K562 (cell line): ENCODE results near the gene TDG. TPM values are rescaled to one million over a fixed set of nuclear protein-coding genes. Genes with fewer than 3 reads are reported as not detected.

Experiments used
- ARNT ChIP-seq, 2 experiments: fragments of 450-650 bp; IDR thresholded peaks; 2 replicates each; pipeline ENCODE4 v1.6.1; 2016; ENCODE audit warnings: mild to moderate bottlenecking in 1 of 2
- DNMT1 ChIP-seq: fragments of 450-650 bp; IDR thresholded peaks from 2 replicates; pipeline ENCODE4 v1.6.1; 2016; ENCODE audit warnings: antibody characterized with exemption, mild to moderate bottlenecking
- DPF2 ChIP-seq: fragments of 450-650 bp; IDR thresholded peaks from 2 replicates; pipeline ENCODE4 v1.6.1; 2016
- FOXP1 ChIP-seq: sonication (generic); formaldehyde crosslinking; IDR thresholded peaks from 2 replicates; pipeline ENCODE4 v1.8.0; 2022; ENCODE audit warnings: mild to moderate bottlenecking, missing genetic modification reagents
- RBBP5 ChIP-seq: fragments of 200-600 bp; sonication (generic); IDR thresholded peaks from 2 replicates; pipeline ENCODE4 v1.6.1; 2012; ENCODE audit warnings: borderline replicate concordance, mild to moderate bottlenecking, low read length, control low read depth, inconsistent platforms; ENCODE audit not compliant: insufficient read depth, poor library complexity, severe bottlenecking
- ZSCAN29 ChIP-seq: fragments of 450-650 bp; IDR thresholded peaks from 2 replicates; pipeline ENCODE4 v1.6.1; 2017
- polyA plus RNA-seq, 8 experiments: library from polyadenylated mRNA; depleted of rRNA in 4 of 8; stranded (reverse) in 5 of 8; unstranded in 3 of 8; fragments of >200 nt; fragmentation: Nextera tagmentation in 2 of 8; fragmentation: Illumina TruSeq in 1 of 8; extraction: Ambion mirVana in 2 of 8; extraction: Trizol in 1 of 8; gene quantifications; 2 replicates each; pipeline versions ENCODE4 v1.2.1 to v1.2.3, GENCODE V29; 2011 to 2014; ENCODE audit warnings: inconsistent platforms in 1 of 8, missing spikeins in 1 of 8
- total RNA-seq, 7 experiments: library from RNA; depleted of rRNA in 6 of 7; stranded (reverse); fragments of >200 nt in 6 of 7; fragmentation: Illumina TruSeq in 2 of 7; extraction: Trizol in 2 of 7; gene quantifications; 2 replicates each; pipeline versions ENCODE4 v1.2.1 to v1.2.3, GENCODE V29; 2011 to 2021; ENCODE audit warnings: low replicate concordance in 1 of 7
- TF ChIP-seq, protein P1 (sequence below): fragments of 450-650 bp; IDR thresholded peaks from 2 replicates; pipeline ENCODE4 v1.6.1; 2016; ENCODE audit warnings: mild to moderate bottlenecking, moderate library complexity
- TF ChIP-seq, protein P2 (sequence below), 2 experiments: fragments of 450-650 bp in 1 of 2; sonication (generic) in 1 of 2; formaldehyde crosslinking; conservative IDR thresholded peaks; 2 replicates each; pipeline versions ENCODE4 v1.4.0 to v1.8.1; 2020 to 2022; ENCODE audit warnings: mild to moderate bottlenecking in 1 of 2, missing genetic modification reagents in 1 of 2
- TF ChIP-seq, protein P3 (sequence below): fragments of 250-450 bp; sonication (Bioruptor Pico); IDR thresholded peaks from 2 replicates; pipeline ENCODE4 v1.4.0; 2020; ENCODE audit warnings: mild to moderate bottlenecking, moderate library complexity, borderline replicate concordance

Gene TDG
- total and polyA plus RNA-seq, 9 of the 15 experiments (the other 6 are each of a cell fraction or from before 2014, with no cell fraction given): 37.6 to 77.2 (median 64.0) TPM

DNA sequence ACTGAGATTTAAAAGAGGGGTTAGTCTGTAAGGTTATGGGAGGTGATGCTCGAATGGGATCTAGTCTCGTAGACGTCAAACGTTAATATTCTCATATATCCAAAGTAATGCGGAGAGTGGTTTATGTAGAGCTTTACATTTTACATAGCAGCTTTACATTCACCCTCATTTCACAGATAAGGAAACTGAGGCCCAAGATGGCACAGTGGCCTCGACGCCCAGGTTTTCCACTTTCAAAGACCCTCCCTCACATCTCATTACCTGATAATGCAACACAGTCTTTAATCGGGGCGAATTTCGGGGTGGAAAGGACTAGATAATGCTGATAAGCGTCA, 450 bp upstream of the TDG start (continued):
- TF ChIP-seq, protein P1, sequence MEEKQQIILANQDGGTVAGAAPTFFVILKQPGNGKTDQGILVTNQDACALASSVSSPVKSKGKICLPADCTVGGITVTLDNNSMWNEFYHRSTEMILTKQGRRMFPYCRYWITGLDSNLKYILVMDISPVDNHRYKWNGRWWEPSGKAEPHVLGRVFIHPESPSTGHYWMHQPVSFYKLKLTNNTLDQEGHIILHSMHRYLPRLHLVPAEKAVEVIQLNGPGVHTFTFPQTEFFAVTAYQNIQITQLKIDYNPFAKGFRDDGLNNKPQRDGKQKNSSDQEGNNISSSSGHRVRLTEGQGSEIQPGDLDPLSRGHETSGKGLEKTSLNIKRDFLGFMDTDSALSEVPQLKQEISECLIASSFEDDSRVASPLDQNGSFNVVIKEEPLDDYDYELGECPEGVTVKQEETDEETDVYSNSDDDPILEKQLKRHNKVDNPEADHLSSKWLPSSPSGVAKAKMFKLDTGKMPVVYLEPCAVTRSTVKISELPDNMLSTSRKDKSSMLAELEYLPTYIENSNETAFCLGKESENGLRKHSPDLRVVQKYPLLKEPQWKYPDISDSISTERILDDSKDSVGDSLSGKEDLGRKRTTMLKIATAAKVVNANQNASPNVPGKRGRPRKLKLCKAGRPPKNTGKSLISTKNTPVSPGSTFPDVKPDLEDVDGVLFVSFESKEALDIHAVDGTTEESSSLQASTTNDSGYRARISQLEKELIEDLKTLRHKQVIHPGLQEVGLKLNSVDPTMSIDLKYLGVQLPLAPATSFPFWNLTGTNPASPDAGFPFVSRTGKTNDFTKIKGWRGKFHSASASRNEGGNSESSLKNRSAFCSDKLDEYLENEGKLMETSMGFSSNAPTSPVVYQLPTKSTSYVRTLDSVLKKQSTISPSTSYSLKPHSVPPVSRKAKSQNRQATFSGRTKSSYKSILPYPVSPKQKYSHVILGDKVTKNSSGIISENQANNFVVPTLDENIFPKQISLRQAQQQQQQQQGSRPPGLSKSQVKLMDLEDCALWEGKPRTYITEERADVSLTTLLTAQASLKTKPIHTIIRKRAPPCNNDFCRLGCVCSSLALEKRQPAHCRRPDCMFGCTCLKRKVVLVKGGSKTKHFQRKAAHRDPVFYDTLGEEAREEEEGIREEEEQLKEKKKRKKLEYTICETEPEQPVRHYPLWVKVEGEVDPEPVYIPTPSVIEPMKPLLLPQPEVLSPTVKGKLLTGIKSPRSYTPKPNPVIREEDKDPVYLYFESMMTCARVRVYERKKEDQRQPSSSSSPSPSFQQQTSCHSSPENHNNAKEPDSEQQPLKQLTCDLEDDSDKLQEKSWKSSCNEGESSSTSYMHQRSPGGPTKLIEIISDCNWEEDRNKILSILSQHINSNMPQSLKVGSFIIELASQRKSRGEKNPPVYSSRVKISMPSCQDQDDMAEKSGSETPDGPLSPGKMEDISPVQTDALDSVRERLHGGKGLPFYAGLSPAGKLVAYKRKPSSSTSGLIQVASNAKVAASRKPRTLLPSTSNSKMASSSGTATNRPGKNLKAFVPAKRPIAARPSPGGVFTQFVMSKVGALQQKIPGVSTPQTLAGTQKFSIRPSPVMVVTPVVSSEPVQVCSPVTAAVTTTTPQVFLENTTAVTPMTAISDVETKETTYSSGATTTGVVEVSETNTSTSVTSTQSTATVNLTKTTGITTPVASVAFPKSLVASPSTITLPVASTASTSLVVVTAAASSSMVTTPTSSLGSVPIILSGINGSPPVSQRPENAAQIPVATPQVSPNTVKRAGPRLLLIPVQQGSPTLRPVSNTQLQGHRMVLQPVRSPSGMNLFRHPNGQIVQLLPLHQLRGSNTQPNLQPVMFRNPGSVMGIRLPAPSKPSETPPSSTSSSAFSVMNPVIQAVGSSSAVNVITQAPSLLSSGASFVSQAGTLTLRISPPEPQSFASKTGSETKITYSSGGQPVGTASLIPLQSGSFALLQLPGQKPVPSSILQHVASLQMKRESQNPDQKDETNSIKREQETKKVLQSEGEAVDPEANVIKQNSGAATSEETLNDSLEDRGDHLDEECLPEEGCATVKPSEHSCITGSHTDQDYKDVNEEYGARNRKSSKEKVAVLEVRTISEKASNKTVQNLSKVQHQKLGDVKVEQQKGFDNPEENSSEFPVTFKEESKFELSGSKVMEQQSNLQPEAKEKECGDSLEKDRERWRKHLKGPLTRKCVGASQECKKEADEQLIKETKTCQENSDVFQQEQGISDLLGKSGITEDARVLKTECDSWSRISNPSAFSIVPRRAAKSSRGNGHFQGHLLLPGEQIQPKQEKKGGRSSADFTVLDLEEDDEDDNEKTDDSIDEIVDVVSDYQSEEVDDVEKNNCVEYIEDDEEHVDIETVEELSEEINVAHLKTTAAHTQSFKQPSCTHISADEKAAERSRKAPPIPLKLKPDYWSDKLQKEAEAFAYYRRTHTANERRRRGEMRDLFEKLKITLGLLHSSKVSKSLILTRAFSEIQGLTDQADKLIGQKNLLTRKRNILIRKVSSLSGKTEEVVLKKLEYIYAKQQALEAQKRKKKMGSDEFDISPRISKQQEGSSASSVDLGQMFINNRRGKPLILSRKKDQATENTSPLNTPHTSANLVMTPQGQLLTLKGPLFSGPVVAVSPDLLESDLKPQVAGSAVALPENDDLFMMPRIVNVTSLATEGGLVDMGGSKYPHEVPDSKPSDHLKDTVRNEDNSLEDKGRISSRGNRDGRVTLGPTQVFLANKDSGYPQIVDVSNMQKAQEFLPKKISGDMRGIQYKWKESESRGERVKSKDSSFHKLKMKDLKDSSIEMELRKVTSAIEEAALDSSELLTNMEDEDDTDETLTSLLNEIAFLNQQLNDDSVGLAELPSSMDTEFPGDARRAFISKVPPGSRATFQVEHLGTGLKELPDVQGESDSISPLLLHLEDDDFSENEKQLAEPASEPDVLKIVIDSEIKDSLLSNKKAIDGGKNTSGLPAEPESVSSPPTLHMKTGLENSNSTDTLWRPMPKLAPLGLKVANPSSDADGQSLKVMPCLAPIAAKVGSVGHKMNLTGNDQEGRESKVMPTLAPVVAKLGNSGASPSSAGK: no peak
- TF ChIP-seq, protein P2, sequence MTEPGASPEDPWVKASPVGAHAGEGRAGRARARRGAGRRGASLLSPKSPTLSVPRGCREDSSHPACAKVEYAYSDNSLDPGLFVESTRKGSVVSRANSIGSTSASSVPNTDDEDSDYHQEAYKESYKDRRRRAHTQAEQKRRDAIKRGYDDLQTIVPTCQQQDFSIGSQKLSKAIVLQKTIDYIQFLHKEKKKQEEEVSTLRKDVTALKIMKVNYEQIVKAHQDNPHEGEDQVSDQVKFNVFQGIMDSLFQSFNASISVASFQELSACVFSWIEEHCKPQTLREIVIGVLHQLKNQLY (CRISPR knock-in tag; conservative IDR thresholded peaks at IDR 0.05): 0 out of 4 replicates have a peak, but pooled peaks of 1 of the 2 experiments have one; percentile 58
- 0 out of 2 replicates have a peak, but pooled peaks have one; percentile 69 for TF ChIP-seq FOXP1 (CRISPR knock-in tag)
- 0 out of 4 replicates have a peak, but pooled peaks of 1 of the 2 experiments have one; percentile 16 for TF ChIP-seq ARNT (IDR thresholded peaks at IDR 0.05)
- peak; percentile 56; the same call in 1 of the 2 replicates for TF ChIP-seq DPF2
- TF ChIP-seq RBBP5: no peak
- TF ChIP-seq DNMT1: 0 out of 2 replicates have a peak, but pooled peaks have one; percentile 21
- TF ChIP-seq ZSCAN29: 0 out of 2 replicates have a peak, but pooled peaks have one; percentile 25
- TF ChIP-seq, protein P3, sequence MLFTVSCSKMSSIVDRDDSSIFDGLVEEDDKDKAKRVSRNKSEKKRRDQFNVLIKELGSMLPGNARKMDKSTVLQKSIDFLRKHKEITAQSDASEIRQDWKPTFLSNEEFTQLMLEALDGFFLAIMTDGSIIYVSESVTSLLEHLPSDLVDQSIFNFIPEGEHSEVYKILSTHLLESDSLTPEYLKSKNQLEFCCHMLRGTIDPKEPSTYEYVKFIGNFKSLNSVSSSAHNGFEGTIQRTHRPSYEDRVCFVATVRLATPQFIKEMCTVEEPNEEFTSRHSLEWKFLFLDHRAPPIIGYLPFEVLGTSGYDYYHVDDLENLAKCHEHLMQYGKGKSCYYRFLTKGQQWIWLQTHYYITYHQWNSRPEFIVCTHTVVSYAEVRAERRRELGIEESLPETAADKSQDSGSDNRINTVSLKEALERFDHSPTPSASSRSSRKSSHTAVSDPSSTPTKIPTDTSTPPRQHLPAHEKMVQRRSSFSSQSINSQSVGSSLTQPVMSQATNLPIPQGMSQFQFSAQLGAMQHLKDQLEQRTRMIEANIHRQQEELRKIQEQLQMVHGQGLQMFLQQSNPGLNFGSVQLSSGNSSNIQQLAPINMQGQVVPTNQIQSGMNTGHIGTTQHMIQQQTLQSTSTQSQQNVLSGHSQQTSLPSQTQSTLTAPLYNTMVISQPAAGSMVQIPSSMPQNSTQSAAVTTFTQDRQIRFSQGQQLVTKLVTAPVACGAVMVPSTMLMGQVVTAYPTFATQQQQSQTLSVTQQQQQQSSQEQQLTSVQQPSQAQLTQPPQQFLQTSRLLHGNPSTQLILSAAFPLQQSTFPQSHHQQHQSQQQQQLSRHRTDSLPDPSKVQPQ (CRISPR knock-in tag): no peak
